GM23338 (cell line): ENCODE measurements around the gene MYO1E.

Experiments used
- CREB1 ChIP-seq: fragments of 250-450 bp; sonication (Bioruptor Pico); IDR thresholded peaks from 2 replicates; pipeline ENCODE4 v1.5.0; 2020; ENCODE audit warnings: low read depth, mild to moderate bottlenecking, moderate library complexity
- ETS1 ChIP-seq: IDR thresholded peaks from 2 replicates; pipeline ENCODE4 v1.6.1; 2016; ENCODE audit warnings: antibody characterized with exemption
- EZH2 ChIP-seq: fragments of 200-600 bp; sonication (generic); IDR thresholded peaks from one replicate; pipeline ENCODE4 v1.8.0; 2017; ENCODE audit warnings: antibody characterized with exemption, mild to moderate bottlenecking, low read depth; ENCODE audit not compliant: unreplicated experiment
- EZH2phosphoT487 ChIP-seq: fragments of 200-600 bp; sonication (generic); IDR thresholded peaks from one replicate; pipeline ENCODE4 v1.8.1; 2018; ENCODE audit warnings: antibody characterized with exemption; ENCODE audit not compliant: unreplicated experiment
- JUNB ChIP-seq: IDR thresholded peaks from one replicate; pipeline ENCODE4 v1.6.1; 2016; ENCODE audit warnings: antibody characterized with exemption; ENCODE audit not compliant: unreplicated experiment
- NANOG ChIP-seq: IDR thresholded peaks from 2 replicates; pipeline ENCODE4 v1.6.1; 2016; ENCODE audit warnings: antibody characterized with exemption, borderline replicate concordance
- POLR2AphosphoS5 ChIP-seq: IDR thresholded peaks from 2 replicates; pipeline ENCODE4 v1.6.1; 2016; ENCODE audit warnings: antibody characterized with exemption, low read depth
- REST ChIP-seq: IDR thresholded peaks from one replicate; pipeline ENCODE4 v1.6.1; 2018; ENCODE audit warnings: antibody characterized with exemption; ENCODE audit not compliant: unreplicated experiment
- STAT1 ChIP-seq: IDR thresholded peaks from one replicate; pipeline ENCODE4 v1.6.1; 2016; ENCODE audit warnings: antibody characterized with exemption; ENCODE audit not compliant: unreplicated experiment
- ZNF331 ChIP-seq: fragments of 250-450 bp; sonication (Bioruptor Pico); IDR thresholded peaks from 2 replicates; pipeline ENCODE4 v1.5.0; 2020; ENCODE audit warnings: low read depth, mild to moderate bottlenecking, moderate library complexity
- TF ChIP-seq, protein P1 (sequence below), 2 experiments: fragments of 200-600 bp in 1 of 2; sonication (generic) in 1 of 2; conservative IDR thresholded peaks; 2 replicates each; pipeline versions ENCODE4 v1.5.1 to v1.6.1; 2016 to 2017; ENCODE audit warnings: antibody characterized with exemption in 2 of 2, low read depth in 2 of 2, mild to moderate bottlenecking in 2 of 2, moderate library complexity in 1 of 2
- TF ChIP-seq, protein P2 (sequence below): fragments of 250-450 bp; sonication (Bioruptor Pico); IDR thresholded peaks from 2 replicates; pipeline ENCODE4 v1.5.0; 2020; ENCODE audit warnings: mild to moderate bottlenecking, moderate library complexity

GRCh38 chr15:59217876-59218498 is 154.7 kb downstream of the MYO1E start:
- TF ChIP-seq, protein P1, sequence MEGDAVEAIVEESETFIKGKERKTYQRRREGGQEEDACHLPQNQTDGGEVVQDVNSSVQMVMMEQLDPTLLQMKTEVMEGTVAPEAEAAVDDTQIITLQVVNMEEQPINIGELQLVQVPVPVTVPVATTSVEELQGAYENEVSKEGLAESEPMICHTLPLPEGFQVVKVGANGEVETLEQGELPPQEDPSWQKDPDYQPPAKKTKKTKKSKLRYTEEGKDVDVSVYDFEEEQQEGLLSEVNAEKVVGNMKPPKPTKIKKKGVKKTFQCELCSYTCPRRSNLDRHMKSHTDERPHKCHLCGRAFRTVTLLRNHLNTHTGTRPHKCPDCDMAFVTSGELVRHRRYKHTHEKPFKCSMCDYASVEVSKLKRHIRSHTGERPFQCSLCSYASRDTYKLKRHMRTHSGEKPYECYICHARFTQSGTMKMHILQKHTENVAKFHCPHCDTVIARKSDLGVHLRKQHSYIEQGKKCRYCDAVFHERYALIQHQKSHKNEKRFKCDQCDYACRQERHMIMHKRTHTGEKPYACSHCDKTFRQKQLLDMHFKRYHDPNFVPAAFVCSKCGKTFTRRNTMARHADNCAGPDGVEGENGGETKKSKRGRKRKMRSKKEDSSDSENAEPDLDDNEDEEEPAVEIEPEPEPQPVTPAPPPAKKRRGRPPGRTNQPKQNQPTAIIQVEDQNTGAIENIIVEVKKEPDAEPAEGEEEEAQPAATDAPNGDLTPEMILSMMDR (conservative IDR thresholded peaks at IDR 0.05; ENCODE audit: low read depth in 2 of 2), result no peak
- TF ChIP-seq POLR2AphosphoS5, result no peak
- no peak for TF ChIP-seq EZH2
- TF ChIP-seq STAT1, result no peak
- no peak for TF ChIP-seq ZNF331 (CRISPR knock-in tag)
- TF ChIP-seq REST, result no peak
- TF ChIP-seq CREB1 (CRISPR knock-in tag), result no peak
- TF ChIP-seq NANOG, result no peak
- TF ChIP-seq, protein P2, sequence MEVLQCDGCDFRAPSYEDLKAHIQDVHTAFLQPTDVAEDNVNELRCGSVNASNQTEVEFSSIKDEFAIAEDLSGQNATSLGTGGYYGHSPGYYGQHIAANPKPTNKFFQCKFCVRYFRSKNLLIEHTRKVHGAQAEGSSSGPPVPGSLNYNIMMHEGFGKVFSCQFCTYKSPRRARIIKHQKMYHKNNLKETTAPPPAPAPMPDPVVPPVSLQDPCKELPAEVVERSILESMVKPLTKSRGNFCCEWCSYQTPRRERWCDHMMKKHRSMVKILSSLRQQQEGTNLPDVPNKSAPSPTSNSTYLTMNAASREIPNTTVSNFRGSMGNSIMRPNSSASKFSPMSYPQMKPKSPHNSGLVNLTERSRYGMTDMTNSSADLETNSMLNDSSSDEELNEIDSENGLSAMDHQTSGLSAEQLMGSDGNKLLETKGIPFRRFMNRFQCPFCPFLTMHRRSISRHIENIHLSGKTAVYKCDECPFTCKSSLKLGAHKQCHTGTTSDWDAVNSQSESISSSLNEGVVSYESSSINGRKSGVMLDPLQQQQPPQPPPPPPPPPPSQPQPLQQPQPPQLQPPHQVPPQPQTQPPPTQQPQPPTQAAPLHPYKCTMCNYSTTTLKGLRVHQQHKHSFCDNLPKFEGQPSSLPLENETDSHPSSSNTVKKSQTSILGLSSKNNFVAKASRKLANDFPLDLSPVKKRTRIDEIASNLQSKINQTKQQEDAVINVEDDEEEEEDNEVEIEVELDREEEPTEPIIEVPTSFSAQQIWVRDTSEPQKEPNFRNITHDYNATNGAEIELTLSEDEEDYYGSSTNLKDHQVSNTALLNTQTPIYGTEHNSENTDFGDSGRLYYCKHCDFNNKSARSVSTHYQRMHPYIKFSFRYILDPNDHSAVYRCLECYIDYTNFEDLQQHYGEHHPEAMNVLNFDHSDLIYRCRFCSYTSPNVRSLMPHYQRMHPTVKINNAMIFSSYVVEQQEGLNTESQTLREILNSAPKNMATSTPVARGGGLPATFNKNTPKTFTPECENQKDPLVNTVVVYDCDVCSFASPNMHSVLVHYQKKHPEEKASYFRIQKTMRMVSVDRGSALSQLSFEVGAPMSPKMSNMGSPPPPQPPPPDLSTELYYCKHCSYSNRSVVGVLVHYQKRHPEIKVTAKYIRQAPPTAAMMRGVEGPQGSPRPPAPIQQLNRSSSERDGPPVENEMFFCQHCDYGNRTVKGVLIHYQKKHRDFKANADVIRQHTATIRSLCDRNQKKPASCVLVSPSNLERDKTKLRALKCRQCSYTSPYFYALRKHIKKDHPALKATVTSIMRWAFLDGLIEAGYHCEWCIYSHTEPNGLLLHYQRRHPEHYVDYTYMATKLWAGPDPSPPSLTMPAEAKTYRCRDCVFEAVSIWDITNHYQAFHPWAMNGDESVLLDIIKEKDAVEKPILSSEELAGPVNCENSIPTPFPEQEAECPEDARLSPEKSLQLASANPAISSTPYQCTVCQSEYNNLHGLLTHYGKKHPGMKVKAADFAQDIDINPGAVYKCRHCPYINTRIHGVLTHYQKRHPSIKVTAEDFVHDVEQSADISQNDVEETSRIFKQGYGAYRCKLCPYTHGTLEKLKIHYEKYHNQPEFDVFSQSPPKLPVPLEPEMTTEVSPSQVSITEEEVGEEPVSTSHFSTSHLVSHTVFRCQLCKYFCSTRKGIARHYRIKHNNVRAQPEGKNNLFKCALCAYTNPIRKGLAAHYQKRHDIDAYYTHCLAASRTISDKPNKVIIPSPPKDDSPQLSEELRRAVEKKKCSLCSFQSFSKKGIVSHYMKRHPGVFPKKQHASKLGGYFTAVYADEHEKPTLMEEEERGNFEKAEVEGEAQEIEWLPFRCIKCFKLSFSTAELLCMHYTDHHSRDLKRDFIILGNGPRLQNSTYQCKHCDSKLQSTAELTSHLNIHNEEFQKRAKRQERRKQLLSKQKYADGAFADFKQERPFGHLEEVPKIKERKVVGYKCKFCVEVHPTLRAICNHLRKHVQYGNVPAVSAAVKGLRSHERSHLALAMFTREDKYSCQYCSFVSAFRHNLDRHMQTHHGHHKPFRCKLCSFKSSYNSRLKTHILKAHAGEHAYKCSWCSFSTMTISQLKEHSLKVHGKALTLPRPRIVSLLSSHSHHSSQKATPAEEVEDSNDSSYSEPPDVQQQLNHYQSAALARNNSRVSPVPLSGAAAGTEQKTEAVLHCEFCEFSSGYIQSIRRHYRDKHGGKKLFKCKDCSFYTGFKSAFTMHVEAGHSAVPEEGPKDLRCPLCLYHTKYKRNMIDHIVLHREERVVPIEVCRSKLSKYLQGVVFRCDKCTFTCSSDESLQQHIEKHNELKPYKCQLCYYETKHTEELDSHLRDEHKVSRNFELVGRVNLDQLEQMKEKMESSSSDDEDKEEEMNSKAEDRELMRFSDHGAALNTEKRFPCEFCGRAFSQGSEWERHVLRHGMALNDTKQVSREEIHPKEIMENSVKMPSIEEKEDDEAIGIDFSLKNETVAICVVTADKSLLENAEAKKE (CRISPR knock-in tag), result no peak
- no peak for TF ChIP-seq EZH2phosphoT487
- TF ChIP-seq ETS1, result no peak
- no peak for TF ChIP-seq JUNB
